H9 (cell line): ENCODE results near the gene OCIAD1. TPM values are rescaled to one million over a fixed set of nuclear protein-coding genes. Genes with fewer than 3 reads are reported as not detected.

Experiments used
- DNase-seq: peaks from one replicate; pipeline ENCODE4 v3.0.0-alpha.2; 2017
- H2AFZ ChIP-seq: one replicate; pipeline ENCODE4 v1.6.1; 2013; ENCODE audit warnings: mild to moderate bottlenecking, low read length, control low read depth, moderate library complexity
- H2AK5ac ChIP-seq: 2 replicates; pipeline ENCODE4 v1.6.1; 2013; ENCODE audit warnings: low read length, control low read depth, mixed read lengths; ENCODE audit not compliant: insufficient read length
- H2BK120ac ChIP-seq: one replicate; pipeline ENCODE4 v1.6.1; 2013; ENCODE audit warnings: low read depth, mild to moderate bottlenecking, low read length, control low read depth, inconsistent platforms; ENCODE audit not compliant: poor library complexity, severe bottlenecking
- H2BK12ac ChIP-seq: 2 replicates; pipeline ENCODE4 v1.6.1; 2013; ENCODE audit warnings: low read length, control low read depth, mixed read lengths, low read depth; ENCODE audit not compliant: insufficient read length
- H2BK15ac ChIP-seq: 2 replicates; pipeline ENCODE4 v1.6.1; 2013; ENCODE audit warnings: low read depth, low read length, control low read depth
- H2BK20ac ChIP-seq: one replicate; pipeline ENCODE4 v1.6.1; 2013; ENCODE audit warnings: low read depth, mild to moderate bottlenecking, low read length, control low read depth, inconsistent platforms; ENCODE audit not compliant: poor library complexity, severe bottlenecking
- H2BK5ac ChIP-seq: 2 replicates; pipeline ENCODE4 v1.6.1; 2013; ENCODE audit warnings: low read length, control low read depth, mixed read lengths; ENCODE audit not compliant: insufficient read length
- H3K14ac ChIP-seq: 2 replicates; pipeline ENCODE4 v1.6.1; 2013; ENCODE audit warnings: low read length, control low read depth; ENCODE audit not compliant: insufficient read depth
- H3K18ac ChIP-seq: 2 replicates; pipeline ENCODE4 v1.6.1; 2013; ENCODE audit warnings: low read depth, mild to moderate bottlenecking, mixed read lengths, low read length, control low read depth; ENCODE audit not compliant: insufficient read length
- H3K23ac ChIP-seq: 2 replicates; pipeline ENCODE4 v1.6.1; 2013; ENCODE audit warnings: low read length, control low read depth, mixed read lengths, low read depth; ENCODE audit not compliant: insufficient read length
- H3K23me2 ChIP-seq: 2 replicates; pipeline ENCODE4 v1.6.1; 2013; ENCODE audit warnings: low read depth, mild to moderate bottlenecking, mixed read lengths, low read length, control low read depth; ENCODE audit not compliant: insufficient read length, poor library complexity, severe bottlenecking
- H3K27ac ChIP-seq: 2 replicates; pipeline ENCODE4 v1.5.1; 2013; ENCODE audit warnings: low read length, control low read depth, mixed read lengths, low read depth; ENCODE audit not compliant: insufficient read length
- H3K27me3 ChIP-seq: 2 replicates; pipeline ENCODE4 v1.6.1; 2013; ENCODE audit warnings: low read length, control low read depth, inconsistent platforms; ENCODE audit not compliant: insufficient read depth
- H3K4ac ChIP-seq: 2 replicates; pipeline ENCODE4 v1.6.1; 2013; ENCODE audit warnings: low read depth, mild to moderate bottlenecking, control low read depth, inconsistent platforms, low read length, moderate library complexity
- H3K4me1 ChIP-seq: 2 replicates; pipeline ENCODE4 v1.6.1; 2013; ENCODE audit warnings: low read length, control low read depth, inconsistent platforms; ENCODE audit not compliant: insufficient read depth
- H3K4me2 ChIP-seq: 2 replicates; pipeline ENCODE4 v1.6.1; 2013; ENCODE audit warnings: low read length, control low read depth, mixed read lengths; ENCODE audit not compliant: insufficient read length, insufficient read depth
- H3K56ac ChIP-seq: 2 replicates; pipeline ENCODE4 v1.6.1; 2013; ENCODE audit warnings: low read depth, mild to moderate bottlenecking, mixed read lengths, low read length, control low read depth; ENCODE audit not compliant: insufficient read length
- H3K79me1 ChIP-seq: 2 replicates; pipeline ENCODE4 v1.6.1; 2013; ENCODE audit warnings: low read depth, mild to moderate bottlenecking, moderate library complexity, low read length, control low read depth, inconsistent platforms; ENCODE audit not compliant: insufficient read depth, poor library complexity, severe bottlenecking
- H3K79me2 ChIP-seq: 2 replicates; pipeline ENCODE4 v1.6.1; 2013; ENCODE audit warnings: low read length, control low read depth, inconsistent platforms; ENCODE audit not compliant: insufficient read depth
- H3K9ac ChIP-seq: 2 replicates; pipeline ENCODE4 v1.6.1; 2013; ENCODE audit warnings: low read length, control low read depth, mixed read lengths; ENCODE audit not compliant: insufficient read length; ENCODE audit errors: extremely low read depth
- H3K9me3 ChIP-seq: one replicate; pipeline ENCODE4 v1.6.1; 2013; ENCODE audit warnings: low read depth, low read length, inconsistent platforms; ENCODE audit not compliant: control insufficient read depth
- H3T11ph ChIP-seq: one replicate; pipeline ENCODE4 v1.6.1; 2013; ENCODE audit warnings: mild to moderate bottlenecking, low read length, control low read depth, inconsistent platforms
- H4K20me1 ChIP-seq: one replicate; pipeline ENCODE4 v1.6.1; 2013; ENCODE audit not compliant: control insufficient read depth, insufficient read length, insufficient read depth
- H4K5ac ChIP-seq: 2 replicates; pipeline ENCODE4 v1.6.1; 2013; ENCODE audit warnings: low read depth, mild to moderate bottlenecking, mixed read lengths, low read length, control low read depth; ENCODE audit not compliant: insufficient read length
- H4K8ac ChIP-seq: replicated peaks from 2 replicates; pipeline ENCODE4 v1.6.1; 2013; ENCODE audit warnings: low read length, control low read depth, mixed read lengths, low read depth; ENCODE audit not compliant: insufficient read length
- H4K91ac ChIP-seq: 2 replicates; pipeline ENCODE4 v1.6.1; 2013; ENCODE audit warnings: low read depth, mild to moderate bottlenecking, moderate library complexity, mixed read lengths, low read length, control low read depth; ENCODE audit not compliant: insufficient read length
- H3K27ac Mint-ChIP-seq, 3 experiments: 2 replicates in 2 of 3; 3 replicates in 1 of 3; pipeline ENCODE4 v1.8.0; 2020 to 2021; ENCODE audit warnings: mixed read lengths in 3 of 3, mild to moderate bottlenecking in 1 of 3, moderate library complexity in 1 of 3
- H3K27me3 Mint-ChIP-seq: 2 replicates; pipeline ENCODE4 v1.8.0; 2021; ENCODE audit warnings: low read depth, mild to moderate bottlenecking, moderate library complexity, mixed read lengths
- H3K36me3 Mint-ChIP-seq, 3 experiments: 2 replicates in 2 of 3; 3 replicates in 1 of 3; pipeline ENCODE4 v1.8.0; 2020 to 2021; ENCODE audit warnings: low read depth in 3 of 3, mixed read lengths in 3 of 3; ENCODE audit not compliant: insufficient read depth in 1 of 3
- H3K4me1 Mint-ChIP-seq, 2 experiments: 2 replicates each; pipeline ENCODE4 v1.8.0; 2020; ENCODE audit warnings: mixed read lengths in 2 of 2
- H3K4me3 Mint-ChIP-seq, 2 experiments: 2 replicates in 1 of 2; 3 replicates in 1 of 2; pipeline ENCODE4 v1.8.0; 2020 to 2021; ENCODE audit warnings: mild to moderate bottlenecking in 2 of 2, mixed read lengths in 2 of 2, moderate library complexity in 1 of 2
- H3K9me3 Mint-ChIP-seq, 2 experiments: 2 replicates in 1 of 2; 3 replicates in 1 of 2; pipeline ENCODE4 v1.8.0; 2020; ENCODE audit warnings: mild to moderate bottlenecking in 2 of 2, mixed read lengths in 2 of 2, moderate library complexity in 1 of 2
- WGBS: extraction: QIAGEN DNeasy Blood & Tissue Kit; methylation state at CpG from one replicate; pipeline ENCODE4 v1.1.7; 2013; ENCODE audit warnings: missing lambda C conversion rate, low lambda C conversion rate, mixed read lengths; ENCODE audit not compliant: insufficient read length; ENCODE audit errors: extremely low coverage; 5-methylcytosine and 5-hydroxymethylcytosine counted together
- total RNA-seq: library from RNA; stranded (reverse); gene quantifications from 2 replicates; pipeline ENCODE4 v1.2.1, GENCODE V29; 2021
- TF ChIP-seq, protein P1 (sequence below): fragments of 200-600 bp; sonication (generic); conservative IDR thresholded peaks from 3 replicates; pipeline ENCODE4 v1.8.0; 2021; ENCODE audit warnings: antibody characterized with exemption, mild to moderate bottlenecking

The OCIAD1 gene
- total RNA-seq, 1 experiment from 2014 or later, result 169 TPM

DNA sequence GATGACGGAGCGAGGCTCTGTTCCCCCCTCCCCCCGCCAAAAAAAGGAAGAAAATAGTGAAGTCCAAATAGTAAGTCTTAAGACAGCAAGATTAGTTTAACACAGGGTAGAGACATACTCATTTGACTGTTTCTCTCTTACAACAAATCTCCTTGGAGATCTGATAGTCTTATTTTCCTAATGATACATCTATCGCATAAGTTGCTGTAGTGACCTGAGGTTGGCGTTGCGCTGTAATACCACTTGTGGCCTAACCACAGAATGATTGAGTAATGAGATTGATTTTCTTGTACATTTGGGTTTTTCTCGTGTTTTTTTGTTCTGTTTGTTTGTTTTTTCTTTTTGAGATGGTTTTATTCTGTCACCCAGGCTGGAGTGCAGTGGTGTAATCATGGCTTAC lies 27.2 kb downstream of the OCIAD1 start:
- no peak for DNase-seq
- H2BK120ac ChIP-seq, result no peak overlapping the region
- H3K4me1 ChIP-seq, result no peaks in the 10 kb centered on the region
- H4K8ac ChIP-seq, result no peak overlapping the region
- TF ChIP-seq, protein P1, sequence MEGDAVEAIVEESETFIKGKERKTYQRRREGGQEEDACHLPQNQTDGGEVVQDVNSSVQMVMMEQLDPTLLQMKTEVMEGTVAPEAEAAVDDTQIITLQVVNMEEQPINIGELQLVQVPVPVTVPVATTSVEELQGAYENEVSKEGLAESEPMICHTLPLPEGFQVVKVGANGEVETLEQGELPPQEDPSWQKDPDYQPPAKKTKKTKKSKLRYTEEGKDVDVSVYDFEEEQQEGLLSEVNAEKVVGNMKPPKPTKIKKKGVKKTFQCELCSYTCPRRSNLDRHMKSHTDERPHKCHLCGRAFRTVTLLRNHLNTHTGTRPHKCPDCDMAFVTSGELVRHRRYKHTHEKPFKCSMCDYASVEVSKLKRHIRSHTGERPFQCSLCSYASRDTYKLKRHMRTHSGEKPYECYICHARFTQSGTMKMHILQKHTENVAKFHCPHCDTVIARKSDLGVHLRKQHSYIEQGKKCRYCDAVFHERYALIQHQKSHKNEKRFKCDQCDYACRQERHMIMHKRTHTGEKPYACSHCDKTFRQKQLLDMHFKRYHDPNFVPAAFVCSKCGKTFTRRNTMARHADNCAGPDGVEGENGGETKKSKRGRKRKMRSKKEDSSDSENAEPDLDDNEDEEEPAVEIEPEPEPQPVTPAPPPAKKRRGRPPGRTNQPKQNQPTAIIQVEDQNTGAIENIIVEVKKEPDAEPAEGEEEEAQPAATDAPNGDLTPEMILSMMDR, result no peak
- WGBS, result no CpG with 5 or more reads among the region's 7 CpGs
- H3K27me3 ChIP-seq, result no peaks in the 10 kb centered on the region; the same call in 1 of the 2 replicates
- Mint-ChIP-seq H3K4me3 (no peak overlapping the region), H3K27ac (peak overlapping the region in 2 of 3 experiments; percentile 40 to 62; a peak in 2 of 7 replicates), H3K9me3 (no peaks in the 10 kb centered on the region), H3K36me3 (peaks cover 24 to 53% (median 46%) of the 10 kb centered on the region in 3 experiments), H3K27me3 (no peaks in the 10 kb centered on the region), H3K4me1 (no peaks in the 10 kb centered on the region)
- no peak overlapping the region for H2AFZ ChIP-seq
- no peaks in the 10 kb centered on the region for H3K9me3 ChIP-seq
- no peak overlapping the region for H2BK12ac ChIP-seq
- H4K5ac ChIP-seq, result no peak overlapping the region
- H3K27ac ChIP-seq, result no peak overlapping the region
- no peak overlapping the region for H3K4ac ChIP-seq
- H3K23me2 ChIP-seq, result no peaks in the 10 kb centered on the region
- no peak overlapping the region for H2AK5ac ChIP-seq
- H3T11ph ChIP-seq, result no peak overlapping the region
- H3K9ac ChIP-seq, result no peak overlapping the region
- no peaks in the 10 kb centered on the region for H4K20me1 ChIP-seq
- no peaks in the 10 kb centered on the region for H3K79me2 ChIP-seq
- no peak overlapping the region for H2BK15ac ChIP-seq
- no peaks in the 10 kb centered on the region for H3K79me1 ChIP-seq
- H3K23ac ChIP-seq, result no peak overlapping the region
- H3K56ac ChIP-seq, result no peak overlapping the region
- no peak overlapping the region for H3K14ac ChIP-seq
- H4K91ac ChIP-seq, result no peak overlapping the region
- no peak overlapping the region for H2BK5ac ChIP-seq
- H3K4me2 ChIP-seq, result no peak overlapping the region
- H3K18ac ChIP-seq, result no peak overlapping the region
- no peak overlapping the region for H2BK20ac ChIP-seq
